Measurements from ENCODE around the gene DDX6.

The DDX6 gene

DNA sequence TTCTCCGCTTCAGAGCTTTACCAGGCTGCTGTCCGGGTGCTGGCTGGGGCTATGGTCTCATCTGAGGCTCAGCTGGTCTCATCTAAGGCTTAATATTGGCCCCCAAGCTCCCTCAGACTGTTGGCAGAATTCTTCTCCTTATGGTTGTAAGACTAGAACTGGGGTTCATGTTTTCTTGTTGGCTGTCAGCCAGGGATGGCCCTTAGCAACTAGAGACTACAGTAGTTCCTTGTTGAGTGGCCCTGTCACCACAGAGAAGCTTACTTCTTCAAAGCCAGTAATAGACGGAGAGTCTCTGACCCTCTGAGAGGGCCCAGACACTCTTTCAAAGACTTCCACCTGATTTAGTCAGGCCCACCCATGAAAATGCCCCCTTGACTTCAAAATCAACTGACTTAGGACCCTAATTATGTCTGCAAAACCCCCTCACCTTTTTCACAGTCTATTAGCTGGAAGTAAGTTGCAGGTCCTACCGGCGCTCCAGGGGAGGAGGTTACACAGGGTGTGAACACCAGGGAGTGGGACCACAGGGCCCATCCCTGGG lies 87.3 kb downstream of the DDX6 start:
- no peak for DNase-seq (ENCODE audit: low read depth in 2 of 2)

DNA sequence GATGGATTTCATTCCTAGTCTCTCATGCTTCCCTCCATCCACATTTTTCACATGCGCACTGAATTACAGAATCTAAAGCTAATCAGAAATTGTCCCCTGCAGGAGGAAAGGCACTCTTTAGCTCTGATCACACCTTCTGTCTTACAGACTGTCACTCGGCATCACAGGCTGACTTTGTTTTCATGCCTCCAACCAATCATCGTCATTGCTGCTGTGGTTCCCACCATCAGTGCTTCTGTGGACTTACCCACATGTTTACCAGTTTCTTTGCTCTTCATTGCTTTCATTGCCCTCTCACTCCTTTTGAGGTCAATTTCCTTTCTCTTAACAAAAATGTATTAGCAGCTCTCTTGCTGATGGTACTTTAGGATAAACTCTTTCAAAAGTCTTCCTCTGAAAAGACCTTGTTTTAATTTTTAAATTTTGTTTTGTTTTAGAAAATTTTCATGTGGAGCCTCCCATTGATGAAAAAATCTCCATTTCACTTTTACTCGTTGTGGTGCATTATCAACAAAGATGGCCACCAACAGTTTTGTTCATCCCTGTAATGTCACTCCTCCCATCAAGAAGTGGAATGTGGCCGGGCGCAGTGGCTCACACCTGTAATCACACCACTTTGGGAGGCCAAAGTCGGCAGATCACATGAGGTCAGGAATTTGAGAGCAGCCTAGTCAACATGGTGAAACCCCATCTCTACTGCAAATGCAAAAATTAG lies 91.3 kb downstream of the DDX6 start:
- DNase-seq (ENCODE audit: low read depth in 2 of 2) = no peak
